Nephron (organoid): Measurements from ENCODE around the gene HNRNPR.
"Not testable (repeated sequence)": the region's sequence is repeated elsewhere in the genome, so short reads cannot be mapped to it uniquely, and the experiment has no call there.

Experiments used
- H3K27ac Mint-ChIP-seq, 3 experiments: 2 replicates each; pipeline ENCODE4 v1.8.0; 2020; ENCODE audit warnings: mixed read lengths in 3 of 3, mild to moderate bottlenecking in 2 of 3, moderate library complexity in 1 of 3
- H3K27me3 Mint-ChIP-seq: 2 replicates; pipeline ENCODE4 v1.8.0; 2021; ENCODE audit warnings: low read depth, mild to moderate bottlenecking, moderate library complexity, mixed read lengths
- H3K36me3 Mint-ChIP-seq: 2 replicates; pipeline ENCODE4 v1.8.0; 2020; ENCODE audit warnings: low read depth, mixed read lengths
- H3K4me1 Mint-ChIP-seq: 2 replicates; pipeline ENCODE4 v1.8.0; 2020; ENCODE audit warnings: mixed read lengths
- H3K4me3 Mint-ChIP-seq, 3 experiments: 2 replicates each; pipeline ENCODE4 v1.8.0; 2020; ENCODE audit warnings: mild to moderate bottlenecking in 3 of 3, mixed read lengths in 3 of 3, moderate library complexity in 2 of 3
- H3K9me3 Mint-ChIP-seq: 2 replicates; pipeline ENCODE4 v1.8.0; 2020; ENCODE audit warnings: mixed read lengths
- TF ChIP-seq, protein P1 (sequence below), 3 experiments: fragments of 200-600 bp; sonication (generic); IDR thresholded peaks; one replicate each; pipeline ENCODE4 v1.5.0; 2021; ENCODE audit warnings: antibody characterized with exemption in 3 of 3; ENCODE audit not compliant: unreplicated experiment in 3 of 3

Gene HNRNPR

DNA sequence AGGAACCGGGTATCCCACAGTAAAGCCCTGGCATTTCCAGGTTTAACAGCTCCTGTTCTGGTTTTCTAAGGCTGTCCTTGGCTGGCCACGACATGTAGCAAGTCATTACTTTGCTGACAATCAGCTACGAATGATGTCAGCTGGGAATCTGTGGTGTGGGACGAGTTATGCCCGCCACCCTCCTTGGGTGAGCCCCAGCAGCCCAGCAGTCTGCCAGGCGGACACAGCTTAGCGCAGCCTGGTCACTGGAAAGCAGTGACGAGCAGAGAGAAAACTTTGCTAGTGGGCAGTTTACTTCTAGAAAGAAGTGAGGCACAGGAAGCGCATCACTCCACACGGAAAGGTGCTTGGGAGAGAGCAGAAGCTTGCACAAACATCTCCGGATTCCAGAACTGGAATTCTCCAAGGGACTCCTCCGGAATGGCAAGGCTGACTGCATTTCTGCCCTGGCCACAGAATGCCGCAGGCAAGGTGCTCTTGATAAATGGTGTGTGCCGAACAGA lies 41.1 kb upstream of the HNRNPR start:
- H3K27ac Mint-ChIP-seq: peak overlapping the region in 1 of 3 experiments; percentile 64
- no peaks in the 10 kb centered on the region for H3K9me3 Mint-ChIP-seq
- H3K4me3 Mint-ChIP-seq: no peak overlapping the region
- peaks cover 29% of the 10 kb centered on the region for H3K36me3 Mint-ChIP-seq
- TF ChIP-seq, protein P1, sequence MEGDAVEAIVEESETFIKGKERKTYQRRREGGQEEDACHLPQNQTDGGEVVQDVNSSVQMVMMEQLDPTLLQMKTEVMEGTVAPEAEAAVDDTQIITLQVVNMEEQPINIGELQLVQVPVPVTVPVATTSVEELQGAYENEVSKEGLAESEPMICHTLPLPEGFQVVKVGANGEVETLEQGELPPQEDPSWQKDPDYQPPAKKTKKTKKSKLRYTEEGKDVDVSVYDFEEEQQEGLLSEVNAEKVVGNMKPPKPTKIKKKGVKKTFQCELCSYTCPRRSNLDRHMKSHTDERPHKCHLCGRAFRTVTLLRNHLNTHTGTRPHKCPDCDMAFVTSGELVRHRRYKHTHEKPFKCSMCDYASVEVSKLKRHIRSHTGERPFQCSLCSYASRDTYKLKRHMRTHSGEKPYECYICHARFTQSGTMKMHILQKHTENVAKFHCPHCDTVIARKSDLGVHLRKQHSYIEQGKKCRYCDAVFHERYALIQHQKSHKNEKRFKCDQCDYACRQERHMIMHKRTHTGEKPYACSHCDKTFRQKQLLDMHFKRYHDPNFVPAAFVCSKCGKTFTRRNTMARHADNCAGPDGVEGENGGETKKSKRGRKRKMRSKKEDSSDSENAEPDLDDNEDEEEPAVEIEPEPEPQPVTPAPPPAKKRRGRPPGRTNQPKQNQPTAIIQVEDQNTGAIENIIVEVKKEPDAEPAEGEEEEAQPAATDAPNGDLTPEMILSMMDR (IDR thresholded peaks at IDR 0.05; ENCODE audit: unreplicated experiment in 3 of 3): no peak
- peaks cover 35% of the 10 kb centered on the region for H3K4me1 Mint-ChIP-seq
- H3K27me3 Mint-ChIP-seq: no peaks in the 10 kb centered on the region

- no peaks in the 10 kb centered on the region for H3K9me3 Mint-ChIP-seq
- TF ChIP-seq, protein P1 (IDR thresholded peaks at IDR 0.05; ENCODE audit: unreplicated experiment in 3 of 3): no peak
- H3K36me3 Mint-ChIP-seq: peaks cover 29% of the 10 kb centered on the region
- no peaks in the 10 kb centered on the region for H3K27me3 Mint-ChIP-seq
- peak overlapping the region in 1 of 3 experiments; percentile 64 for H3K27ac Mint-ChIP-seq
- H3K4me3 Mint-ChIP-seq: no peak overlapping the region
- H3K4me1 Mint-ChIP-seq: peaks cover 31% of the 10 kb centered on the region
These were observed 40.4 kb upstream of the HNRNPR start for GRCh38 chr1:23384312-23385058.

DNA sequence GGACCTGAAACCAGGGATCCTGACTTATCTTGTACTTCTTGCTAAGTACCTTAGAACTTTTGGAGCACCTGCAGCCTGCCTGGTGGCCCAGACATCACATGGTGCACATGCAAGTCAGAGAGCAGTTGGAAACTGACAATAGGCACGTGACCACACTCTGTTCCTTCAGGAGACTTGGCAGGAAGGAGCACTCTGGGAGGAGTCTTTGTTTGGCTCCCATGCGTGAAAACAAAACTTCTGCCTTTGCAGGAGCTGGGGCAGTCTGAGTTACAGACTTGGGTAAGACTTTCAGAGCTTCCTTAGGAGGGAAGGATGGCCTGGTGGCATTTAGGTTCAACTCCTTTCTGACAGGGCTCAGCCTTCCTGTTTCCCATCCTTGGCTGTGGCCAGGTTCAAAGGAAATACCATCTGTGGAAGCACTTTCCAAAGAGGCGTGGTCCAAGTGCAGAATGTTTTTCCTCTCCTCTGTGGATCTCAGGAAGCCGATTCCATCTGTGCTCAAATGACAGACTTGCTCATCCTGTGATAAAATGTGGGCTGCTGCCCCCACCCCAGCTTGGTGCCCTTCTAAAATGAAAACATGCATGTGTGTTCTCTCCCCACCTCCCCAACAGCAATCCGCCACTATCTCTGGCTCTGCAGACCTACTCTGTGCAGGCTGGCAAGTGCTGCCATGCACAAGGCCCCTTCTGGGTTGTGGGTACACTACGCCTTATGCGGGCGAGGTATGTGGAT lies 39.7 kb upstream of the HNRNPR start:
- Mint-ChIP-seq H3K36me3 (peaks cover 29% of the 10 kb centered on the region), H3K4me1 (peaks cover 31% of the 10 kb centered on the region), H3K27me3 (no peaks in the 10 kb centered on the region), H3K27ac (peak overlapping the region in 2 of 3 experiments; percentile 22 to 64), H3K9me3 (no peaks in the 10 kb centered on the region), H3K4me3 (no peak overlapping the region)
- TF ChIP-seq, protein P1 (IDR thresholded peaks at IDR 0.05; ENCODE audit: unreplicated experiment in 3 of 3): no peak

GRCh38 chr1:23381233-23381885 lies 37.3 kb upstream of the HNRNPR start:
- H3K27me3 Mint-ChIP-seq: no peaks in the 10 kb centered on the region
- H3K4me3 Mint-ChIP-seq: no peak overlapping the region
- peaks cover 40% of the 10 kb centered on the region for H3K4me1 Mint-ChIP-seq
- TF ChIP-seq, protein P1 (IDR thresholded peaks at IDR 0.05; ENCODE audit: unreplicated experiment in 3 of 3): no peak
- no peaks in the 10 kb centered on the region for H3K9me3 Mint-ChIP-seq
- peak overlapping the region; percentile 5 to 54 (median 42) for H3K27ac Mint-ChIP-seq
- peaks cover 26% of the 10 kb centered on the region for H3K36me3 Mint-ChIP-seq

GRCh38 chr1:23380719-23381118 lies 36.6 kb upstream of the HNRNPR start:
- no peaks in the 10 kb centered on the region for H3K9me3 Mint-ChIP-seq
- no peaks in the 10 kb centered on the region for H3K27me3 Mint-ChIP-seq
- peak overlapping the region; percentile 5 to 54 (median 48) for H3K27ac Mint-ChIP-seq
- no peak overlapping the region for H3K4me3 Mint-ChIP-seq
- TF ChIP-seq, protein P1 (IDR thresholded peaks at IDR 0.05; ENCODE audit: unreplicated experiment in 3 of 3): no peak
- H3K4me1 Mint-ChIP-seq: peaks cover 40% of the 10 kb centered on the region
- H3K36me3 Mint-ChIP-seq: peaks cover 26% of the 10 kb centered on the region

- H3K4me1 Mint-ChIP-seq: peaks cover 40% of the 10 kb centered on the region
- H3K36me3 Mint-ChIP-seq: peaks cover 26% of the 10 kb centered on the region
- not testable (repeated sequence) for H3K4me3 Mint-ChIP-seq, H3K9me3 Mint-ChIP-seq, H3K27me3 Mint-ChIP-seq
- H3K27ac Mint-ChIP-seq: peak overlapping the region in 1 of 3 experiments; percentile 54
These were observed 36.2 kb upstream of the HNRNPR start for GRCh38 chr1:23380236-23380635.
